HT1080 (cell line): ENCODE data around the gene CFAP100. TPM values are rescaled to one million over a fixed set of nuclear protein-coding genes. Genes with fewer than 3 reads are reported as not detected.

ENCODE experiments used
- DNase-seq: peaks from one replicate; pipeline ENCODE4 v3.0.0-alpha.2; 2015; ENCODE audit warnings: low read depth
- total RNA-seq: library from RNA; depleted of rRNA; stranded (reverse); fragments of >200 nt; shearing (Covaris generic); gene quantifications from 2 replicates; pipeline ENCODE4 v1.2.3, GENCODE V29; 2014

Gene CFAP100
- total RNA-seq, 1 experiment from 2014 or later = not detected

DNA sequence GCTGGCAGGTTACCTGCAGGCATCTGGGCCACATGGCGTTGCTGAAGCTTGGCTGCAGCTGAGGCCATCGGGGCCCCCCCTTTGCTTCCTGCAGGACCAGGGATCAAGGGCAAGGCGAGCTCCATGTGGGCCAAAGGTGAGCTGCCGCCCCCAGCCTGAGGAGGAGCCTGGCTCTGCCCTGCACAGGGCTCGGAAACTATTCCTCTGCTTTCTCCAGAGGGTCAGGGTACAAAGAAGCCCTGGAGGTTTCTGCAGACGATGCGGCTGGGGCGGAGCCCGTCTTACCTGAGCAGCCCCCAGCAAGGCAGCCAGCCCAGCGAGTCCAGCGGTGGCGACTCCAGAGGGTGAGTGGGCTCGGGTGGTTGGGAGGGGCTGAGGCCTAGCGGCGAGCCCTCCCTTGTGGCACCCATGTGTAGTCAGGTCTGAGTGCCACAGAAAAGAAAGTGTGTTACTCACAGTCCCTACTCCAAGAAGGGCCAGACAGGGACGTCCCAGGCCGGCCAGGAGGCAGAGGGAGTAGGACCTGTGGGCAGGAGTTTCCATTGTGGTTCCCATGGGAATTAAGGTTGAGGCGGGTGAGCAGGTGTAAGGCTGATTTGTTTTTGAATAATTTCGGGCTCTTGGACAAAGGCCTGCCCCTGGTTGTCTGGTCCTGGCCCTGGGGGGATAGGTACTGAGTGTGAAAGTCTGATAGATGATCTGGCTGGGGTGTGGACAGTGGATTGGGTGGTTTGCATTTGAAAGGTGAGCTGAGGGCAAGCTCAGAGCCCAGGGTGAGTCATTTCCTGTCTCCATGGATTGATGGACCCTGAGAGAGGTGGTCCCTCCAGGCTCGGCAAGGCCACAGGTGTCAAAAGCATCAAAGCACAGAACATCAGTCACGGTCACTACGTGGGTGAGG is 25.4 kb downstream of the CFAP100 start:
- peak; percentile 51 for DNase-seq

DNA sequence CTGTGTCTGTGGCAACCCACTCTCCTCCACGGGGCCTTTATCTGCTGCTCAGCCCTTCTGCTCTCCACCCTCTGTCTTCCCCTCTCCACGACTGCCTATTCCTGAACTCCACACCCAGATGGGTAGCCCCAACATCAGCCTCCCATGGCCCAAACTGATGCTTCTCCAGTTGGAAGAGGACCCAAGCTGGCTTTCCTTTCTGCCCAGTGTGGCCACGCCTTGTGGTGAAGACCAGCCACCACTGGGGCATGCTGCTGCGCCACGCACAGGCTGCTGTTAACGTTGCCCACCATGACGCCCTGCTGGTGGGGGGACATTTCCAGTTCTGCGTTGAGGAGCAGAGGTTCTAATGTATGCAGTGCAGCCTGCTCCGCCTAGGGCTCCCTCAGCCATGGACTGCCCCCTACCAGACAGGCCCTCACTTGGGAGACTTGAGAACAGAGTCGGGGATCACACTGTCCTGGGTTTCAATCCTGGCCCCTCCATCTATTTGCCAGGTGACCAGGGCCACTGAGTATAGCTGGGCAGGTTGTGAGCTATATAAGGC is 26.9 kb downstream of the CFAP100 start:
- DNase-seq = no peak

DNA sequence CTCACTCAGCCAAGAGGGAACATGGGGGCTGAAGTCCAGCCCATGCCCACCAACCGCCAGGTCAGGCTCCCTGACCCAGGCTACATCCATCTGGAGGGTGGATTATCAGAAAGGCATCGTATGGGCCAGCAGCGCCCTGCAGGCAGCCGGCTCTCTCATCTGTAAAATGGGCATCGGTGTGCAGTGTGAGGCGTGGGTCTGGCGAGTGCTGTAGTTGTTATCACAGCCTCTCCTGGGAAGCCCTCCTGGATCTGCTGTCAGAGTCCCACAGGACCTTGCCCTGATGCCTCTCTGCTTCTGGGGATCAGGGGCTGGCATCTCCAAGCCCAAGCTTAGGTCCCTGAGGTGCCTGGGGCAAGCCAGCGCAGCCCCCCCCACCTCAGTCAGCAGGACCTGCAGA is 27.4 kb downstream of the CFAP100 start:
- no peak for DNase-seq

- no peak for DNase-seq
Observed at GRCh38 chr3:126422571-126423091, 27.9 kb downstream of the CFAP100 start.

- no peak for DNase-seq
Observed at GRCh38 chr3:126423191-126424038, 28.7 kb downstream of the CFAP100 start.

DNA sequence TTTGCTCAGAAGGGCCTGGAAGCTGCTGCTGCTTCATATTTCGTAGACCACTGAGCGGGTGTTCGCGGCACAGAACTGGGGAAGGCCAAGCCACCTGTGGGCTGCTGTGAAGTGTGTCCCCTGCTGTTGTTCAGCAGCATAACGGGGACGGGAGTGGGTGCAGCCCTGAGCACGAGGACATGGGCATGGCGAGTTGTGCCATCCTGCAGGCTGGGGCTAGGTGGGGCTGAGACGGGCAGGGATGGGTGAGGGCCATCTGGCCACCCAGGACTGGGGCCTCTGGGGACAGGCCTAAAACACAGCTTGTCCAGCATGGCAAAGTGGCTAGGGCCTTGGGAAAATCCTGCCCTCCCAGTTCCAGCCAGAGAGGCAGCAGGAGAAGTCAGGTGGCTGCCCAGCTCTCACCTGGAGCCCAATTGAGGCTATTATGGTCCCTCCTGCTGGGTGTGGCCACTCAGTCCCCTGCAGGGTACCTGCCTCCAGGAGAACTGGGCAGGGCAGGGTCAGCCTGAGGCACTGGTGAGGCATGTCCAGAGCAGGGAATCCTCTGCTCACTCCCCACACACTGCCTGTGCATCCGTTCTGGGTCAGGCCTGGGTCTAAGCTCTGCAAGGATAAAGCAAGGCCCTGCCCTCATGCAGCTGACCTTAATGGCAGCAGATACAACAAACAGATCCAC is 29.5 kb downstream of the CFAP100 start:
- no peak for DNase-seq

GRCh38 chr3:126424751-126425150 is 30.0 kb downstream of the CFAP100 start:
- DNase-seq = no peak

DNA sequence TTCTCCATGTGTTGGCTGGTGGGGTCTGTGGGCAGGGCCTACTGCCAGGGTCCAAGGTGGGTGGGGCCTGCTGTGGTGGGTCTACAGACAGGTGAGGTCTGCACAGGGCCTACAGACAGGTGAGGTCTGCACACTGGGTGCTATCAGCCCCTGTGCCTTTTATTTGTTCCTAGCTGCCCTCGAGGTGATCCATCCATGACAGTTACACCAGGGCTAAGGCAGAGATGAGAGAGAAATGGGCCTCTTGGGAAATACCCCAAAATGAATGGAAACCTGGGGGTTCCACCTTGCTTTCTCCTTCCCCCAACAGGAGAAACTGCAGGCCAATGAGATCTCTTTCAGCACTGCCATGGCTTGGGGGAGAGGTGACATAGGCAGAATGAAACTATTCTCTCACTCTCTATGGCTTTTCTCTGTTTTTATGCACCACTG is 36.4 kb downstream of the CFAP100 start:
- DNase-seq = no peak

GRCh38 chr3:126432361-126433104 is 37.8 kb downstream of the CFAP100 start:
- peak; percentile 17 for DNase-seq

- DNase-seq = peak; percentile 24
Observed at GRCh38 chr3:126433105-126433430, 38.4 kb downstream of the CFAP100 start.

DNA sequence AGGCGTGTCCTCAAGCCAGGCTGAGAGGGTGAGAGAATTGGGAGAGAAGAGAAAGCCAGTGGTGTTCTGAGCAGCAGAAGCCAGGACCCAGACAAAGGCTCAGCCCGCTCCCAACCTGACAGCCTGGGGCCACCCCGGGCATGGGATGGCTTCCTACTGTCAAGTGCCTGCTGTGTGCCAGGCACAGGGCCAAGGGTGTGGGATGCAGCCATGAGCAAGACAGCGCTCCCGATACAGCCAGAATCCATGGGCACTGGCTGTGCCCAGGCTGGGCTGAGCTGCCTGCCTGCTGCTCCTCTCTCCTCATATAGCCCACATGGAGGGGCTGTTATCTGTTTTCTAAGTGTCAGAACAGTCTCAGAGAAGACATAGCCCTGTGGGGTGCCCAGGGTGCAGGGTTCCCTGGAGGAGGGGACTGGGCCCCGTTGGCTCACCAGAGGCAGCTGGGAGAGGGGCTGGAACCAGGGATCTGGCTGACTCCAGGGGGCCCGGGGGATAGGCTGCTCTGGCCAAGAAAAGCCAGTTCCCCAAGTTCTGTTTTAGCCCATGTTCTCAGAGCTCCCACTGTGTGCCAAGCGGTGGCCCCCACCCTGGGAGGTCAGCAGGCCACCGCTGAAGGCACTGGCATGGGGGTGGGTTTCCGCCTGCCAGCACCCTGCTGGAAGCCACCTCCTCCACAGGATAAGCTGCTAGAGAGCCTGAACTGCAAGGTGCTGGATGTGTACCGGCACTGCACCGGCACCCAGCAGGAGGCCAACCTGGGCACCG is 39.0 kb downstream of the CFAP100 start:
- DNase-seq = no peak

DNA sequence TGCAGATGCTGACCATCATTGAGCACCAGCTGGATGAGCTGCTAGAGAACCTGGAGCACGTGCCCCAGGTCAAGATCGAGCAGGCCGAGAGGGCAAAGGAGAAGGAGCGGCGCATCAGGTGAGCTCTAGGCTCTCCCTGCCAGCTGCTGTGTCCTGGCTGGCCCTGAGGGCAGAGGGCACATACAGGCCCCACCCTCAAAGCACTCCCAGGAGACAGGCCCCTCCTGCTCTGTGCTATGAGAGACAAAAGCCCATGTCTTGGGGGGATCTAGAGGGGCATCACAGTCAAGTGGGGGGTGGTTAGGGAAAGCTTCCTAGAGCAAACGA is 39.5 kb downstream of the CFAP100 start:
- DNase-seq = no peak

DNA sequence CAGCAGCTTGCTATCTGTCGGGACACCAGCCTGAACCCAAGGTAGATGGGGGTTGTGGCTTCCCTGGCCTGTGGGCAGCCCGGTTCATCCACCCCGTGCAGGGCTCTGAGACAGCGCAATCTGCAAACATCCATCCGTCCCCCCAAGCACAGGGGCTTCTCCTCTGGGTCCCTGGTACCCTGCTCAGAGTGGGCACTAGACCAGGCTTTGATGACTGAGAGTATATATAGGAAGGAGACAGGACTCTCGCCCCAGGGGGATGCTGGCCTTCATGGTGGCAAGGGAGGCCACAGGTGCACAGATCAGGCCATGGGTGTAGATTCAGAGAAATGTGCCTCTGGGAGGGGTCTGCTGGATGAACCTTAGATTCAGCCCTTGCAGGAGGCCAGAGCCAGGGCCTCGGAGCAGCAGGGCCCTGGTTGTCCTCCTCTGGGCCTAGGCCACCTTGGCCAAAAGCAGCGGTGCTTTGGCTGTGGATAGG is 40.3 kb downstream of the CFAP100 start:
- DNase-seq = no peak

GRCh38 chr3:126435456-126436315 is 41.0 kb downstream of the CFAP100 start:
- DNase-seq = no peak

- no peak for DNase-seq
Observed at GRCh38 chr3:126436826-126437717, 42.4 kb downstream of the CFAP100 start.

- no peak for DNase-seq
Observed at GRCh38 chr3:126438186-126438585, 43.5 kb downstream of the CFAP100 start.

DNA sequence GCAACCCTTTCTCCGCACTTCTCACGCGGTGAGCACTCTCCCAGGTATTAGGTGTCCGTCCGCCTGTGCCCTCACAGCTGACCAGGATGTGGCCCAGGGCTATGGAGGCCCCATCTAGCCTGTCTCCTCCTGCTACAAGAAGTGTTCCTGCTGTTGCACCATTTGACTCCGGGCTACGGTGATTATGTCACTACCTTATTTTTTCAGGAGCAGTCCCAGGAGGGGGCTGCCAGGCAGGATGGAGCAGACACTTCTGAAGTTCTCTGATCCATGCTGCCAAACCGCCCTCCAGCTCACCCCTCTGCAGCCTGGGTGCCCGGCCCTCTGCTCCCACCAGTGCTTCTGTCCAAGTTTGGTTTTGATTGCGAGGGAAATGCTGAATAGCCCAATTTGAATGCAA is 44.0 kb downstream of the CFAP100 start:
- DNase-seq = no peak
